D721Med (cell line): Measurements from ENCODE around the gene RERE.

Experiments
- DNase-seq: peaks from one replicate; pipeline ENCODE4 v3.0.0; 2011; ENCODE audit warnings: low spot score; ENCODE audit not compliant: insufficient read length
- FAIRE-seq: peaks from 2 replicates; lab custom pipeline; 2011; peaks lifted over from hg19 to GRCh38; lab: Jason Lieb, UNC
- TF ChIP-seq, protein P1 (sequence below): IDR thresholded peaks from 2 replicates; pipeline ENCODE4 v1.5.1; 2012; ENCODE audit warnings: mild to moderate bottlenecking, control low read depth; ENCODE audit not compliant: insufficient read depth; ENCODE audit errors: missing control alignments

The RERE gene

DNA sequence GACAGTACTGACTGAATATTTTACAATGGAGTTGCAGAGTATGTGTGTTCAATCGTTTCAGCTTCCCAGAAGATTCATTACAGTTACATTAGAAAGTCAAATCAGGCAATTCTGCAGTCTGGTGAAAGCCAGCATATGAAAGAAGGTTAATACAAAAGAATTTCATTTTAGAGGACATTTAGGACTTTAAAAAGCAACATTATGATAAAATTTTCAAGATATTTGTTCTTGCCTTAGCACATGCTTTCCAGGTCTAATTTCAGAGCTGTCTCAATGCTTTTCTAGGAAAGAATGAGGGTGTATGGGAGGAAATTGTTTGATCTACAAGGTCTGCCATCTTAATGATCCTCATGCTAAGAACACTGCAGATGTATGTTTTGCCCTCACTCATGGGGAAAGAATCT is 63.2 kb downstream of the RERE start:
- FAIRE-seq (no peak), DNase-seq (no peak)
- TF ChIP-seq, protein P1, sequence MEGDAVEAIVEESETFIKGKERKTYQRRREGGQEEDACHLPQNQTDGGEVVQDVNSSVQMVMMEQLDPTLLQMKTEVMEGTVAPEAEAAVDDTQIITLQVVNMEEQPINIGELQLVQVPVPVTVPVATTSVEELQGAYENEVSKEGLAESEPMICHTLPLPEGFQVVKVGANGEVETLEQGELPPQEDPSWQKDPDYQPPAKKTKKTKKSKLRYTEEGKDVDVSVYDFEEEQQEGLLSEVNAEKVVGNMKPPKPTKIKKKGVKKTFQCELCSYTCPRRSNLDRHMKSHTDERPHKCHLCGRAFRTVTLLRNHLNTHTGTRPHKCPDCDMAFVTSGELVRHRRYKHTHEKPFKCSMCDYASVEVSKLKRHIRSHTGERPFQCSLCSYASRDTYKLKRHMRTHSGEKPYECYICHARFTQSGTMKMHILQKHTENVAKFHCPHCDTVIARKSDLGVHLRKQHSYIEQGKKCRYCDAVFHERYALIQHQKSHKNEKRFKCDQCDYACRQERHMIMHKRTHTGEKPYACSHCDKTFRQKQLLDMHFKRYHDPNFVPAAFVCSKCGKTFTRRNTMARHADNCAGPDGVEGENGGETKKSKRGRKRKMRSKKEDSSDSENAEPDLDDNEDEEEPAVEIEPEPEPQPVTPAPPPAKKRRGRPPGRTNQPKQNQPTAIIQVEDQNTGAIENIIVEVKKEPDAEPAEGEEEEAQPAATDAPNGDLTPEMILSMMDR, result no peak

GRCh38 chr1:8753736-8754135 is 63.7 kb downstream of the RERE start:
- DNase-seq, result no peak
- no peak for FAIRE-seq
- TF ChIP-seq, protein P1, result no peak

DNA sequence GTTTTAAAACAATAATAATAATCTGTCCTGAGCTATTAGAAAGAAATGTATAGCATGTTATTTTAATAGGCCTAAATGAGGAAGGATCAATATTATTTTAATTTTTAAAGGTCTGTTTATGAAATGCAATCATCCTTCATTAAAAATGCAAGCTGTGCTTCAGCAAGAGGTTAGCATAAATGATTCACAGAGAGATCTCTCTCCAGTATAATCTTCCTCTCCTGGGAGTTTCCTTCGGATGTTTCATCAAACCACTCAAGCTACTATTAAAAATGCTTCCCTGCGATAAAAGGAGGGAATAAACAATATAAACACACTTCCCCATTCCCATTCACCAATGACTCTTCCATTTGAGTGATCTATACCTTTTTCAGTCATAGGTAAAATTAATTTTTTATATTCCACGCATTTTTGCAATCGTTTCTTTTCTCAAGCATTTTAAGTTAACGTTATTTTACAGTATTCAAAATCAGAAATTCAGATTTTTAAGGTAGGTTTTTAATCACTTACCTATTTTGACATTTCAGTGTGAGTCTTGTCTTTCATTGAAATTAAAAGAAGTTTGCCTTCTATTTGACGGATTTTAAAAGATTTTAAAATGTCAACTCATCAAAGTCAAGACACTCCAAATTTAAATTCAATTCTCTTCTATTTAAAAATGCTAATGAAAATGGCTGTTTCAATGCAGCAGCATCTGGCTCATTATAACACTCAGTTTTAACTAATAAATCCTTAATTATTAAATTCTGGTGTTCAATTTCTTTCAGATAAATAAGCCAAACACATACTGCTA is 64.3 kb downstream of the RERE start:
- no peak for FAIRE-seq
- TF ChIP-seq, protein P1, result no peak
- no peak for DNase-seq

- no peak for FAIRE-seq
- TF ChIP-seq, protein P1, result no peak
- DNase-seq, result no peak
Observed at GRCh38 chr1:8752411-8752810, 65.0 kb downstream of the RERE start.

GRCh38 chr1:8751984-8752383 is 65.5 kb downstream of the RERE start:
- DNase-seq, result no peak
- no peak for FAIRE-seq
- TF ChIP-seq, protein P1, result no peak

- FAIRE-seq, result no peak
- TF ChIP-seq, protein P1, result no peak
- DNase-seq, result no peak
Observed at GRCh38 chr1:8747879-8748825, 69.3 kb downstream of the RERE start.
